HepG2 (cell line): ENCODE data around the gene S100A4. TPM values are rescaled to one million over a fixed set of nuclear protein-coding genes. Genes with fewer than 3 reads are reported as not detected.
A peak's percentile ranks its signal among the peaks of the same experiment; 100 is the strongest.

Experiments used
- ARNT ChIP-seq: fragments of 450-650 bp; IDR thresholded peaks from 2 replicates; pipeline ENCODE4 v1.6.1; 2017
- FOXK2 ChIP-seq: fragments of 450-650 bp; IDR thresholded peaks from 2 replicates; pipeline ENCODE4 v1.6.1; 2016
- GATAD2A ChIP-seq: IDR thresholded peaks from 2 replicates; pipeline ENCODE4 v1.6.1; 2016
- MTA3 ChIP-seq: sonication (generic); formaldehyde crosslinking; IDR thresholded peaks from 2 replicates; pipeline ENCODE4 v1.4.0; 2020; ENCODE audit warnings: missing genetic modification reagents
- SOX13 ChIP-seq, 3 experiments: fragments of 450-650 bp in 1 of 3; sonication (generic) in 1 of 3; formaldehyde crosslinking in 1 of 3; IDR thresholded peaks in 2 of 3; conservative IDR thresholded peaks in 1 of 3; 2 replicates each; pipeline versions ENCODE4 v1.5.0 to v1.6.1; 2016 to 2020; ENCODE audit warnings: antibody characterized with exemption in 1 of 3, mild to moderate bottlenecking in 1 of 3, missing compliant biosample characterization in 1 of 3, missing genetic modification reagents in 1 of 3, moderate library complexity in 1 of 3
- ZNF33B ChIP-seq: sonication (generic); formaldehyde crosslinking; IDR thresholded peaks from 2 replicates; pipeline ENCODE4 v1.5.1; 2020; ENCODE audit warnings: mild to moderate bottlenecking, missing genetic modification reagents
- polyA plus RNA-seq, 8 experiments: library from polyadenylated mRNA; depleted of rRNA in 3 of 8; stranded (reverse) in 7 of 8; unstranded in 1 of 8; fragments of >200 nt; fragmentation: Illumina TruSeq in 4 of 8; extraction: Trizol in 4 of 8; gene quantifications; 2 replicates each; pipeline versions ENCODE4 v1.2.1 to v1.2.3, GENCODE V29; 2011 to 2016; ENCODE audit warnings: low read depth in 4 of 8, missing spikeins in 1 of 8, mixed read lengths in 1 of 8; ENCODE audit not compliant: insufficient read depth in 1 of 8
- total RNA-seq, 5 experiments: library from RNA; depleted of rRNA; stranded (reverse); fragments of >200 nt; fragmentation: Illumina TruSeq; extraction: Trizol; gene quantifications; 2 replicates each; pipeline ENCODE4 v1.2.3, GENCODE V29; 2016; ENCODE audit warnings: low read depth in 1 of 5
- TF ChIP-seq, protein P1 (sequence below): fragments of 450-650 bp; IDR thresholded peaks from 2 replicates; pipeline ENCODE4 v1.6.1; 2017; ENCODE audit warnings: mild to moderate bottlenecking
- TF ChIP-seq, protein P2 (sequence below): sonication (generic); formaldehyde crosslinking; IDR thresholded peaks from 2 replicates; pipeline ENCODE4 v1.4.0; 2020; ENCODE audit warnings: mild to moderate bottlenecking, missing genetic modification reagents, borderline replicate concordance
- TF ChIP-seq, protein P3 (sequence below), 2 experiments: sonication (generic) in 1 of 2; formaldehyde crosslinking in 1 of 2; IDR thresholded peaks; 2 replicates each; pipeline versions ENCODE4 v1.6.1 to v1.9.0; 2014 to 2022; ENCODE audit warnings: antibody characterized with exemption in 1 of 2, borderline replicate concordance in 1 of 2, inconsistent platforms in 1 of 2, low read depth in 1 of 2, missing genetic modification reagents in 1 of 2
- TF ChIP-seq, protein P4 (sequence below): sonication (generic); formaldehyde crosslinking; IDR thresholded peaks from 2 replicates; pipeline ENCODE4 v1.5.1; 2020; ENCODE audit warnings: mild to moderate bottlenecking, missing genetic modification reagents, moderate library complexity

S100A4 gene
- total and polyA plus RNA-seq, 2 of the 13 experiments (the other 11 are each of a cell fraction or from before 2014, with no cell fraction given), result 12.9 to 20.2 TPM

DNA sequence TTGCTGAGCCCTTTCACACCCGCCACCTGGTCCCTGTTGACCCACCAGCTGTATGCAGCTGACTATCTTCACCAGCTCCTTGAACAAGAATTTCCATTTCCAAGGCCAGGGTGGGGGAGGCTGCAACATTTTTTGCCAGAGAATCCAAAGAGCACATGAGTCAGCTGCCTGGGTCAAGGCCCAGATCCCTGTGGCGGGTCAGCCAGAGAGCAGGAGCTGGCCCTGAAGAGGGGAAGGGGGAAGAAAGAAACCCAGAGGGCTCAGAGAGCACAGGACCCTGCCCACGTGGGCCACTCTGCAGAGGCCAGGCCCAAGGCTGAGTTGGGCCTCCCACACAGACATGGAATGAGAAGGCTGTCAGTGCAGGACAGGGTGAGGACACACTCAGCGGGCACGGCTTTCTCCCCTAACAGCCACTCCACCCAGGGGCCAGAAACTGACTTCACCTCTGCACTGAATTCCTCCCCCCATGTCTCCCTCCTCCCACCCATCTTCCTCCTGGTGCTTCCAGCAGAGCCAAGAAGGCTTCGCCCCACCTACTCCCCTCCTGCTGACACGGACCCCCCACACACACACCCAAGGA lies 38.7 kb downstream of the S100A4 start (continued):
- TF ChIP-seq, protein P1, sequence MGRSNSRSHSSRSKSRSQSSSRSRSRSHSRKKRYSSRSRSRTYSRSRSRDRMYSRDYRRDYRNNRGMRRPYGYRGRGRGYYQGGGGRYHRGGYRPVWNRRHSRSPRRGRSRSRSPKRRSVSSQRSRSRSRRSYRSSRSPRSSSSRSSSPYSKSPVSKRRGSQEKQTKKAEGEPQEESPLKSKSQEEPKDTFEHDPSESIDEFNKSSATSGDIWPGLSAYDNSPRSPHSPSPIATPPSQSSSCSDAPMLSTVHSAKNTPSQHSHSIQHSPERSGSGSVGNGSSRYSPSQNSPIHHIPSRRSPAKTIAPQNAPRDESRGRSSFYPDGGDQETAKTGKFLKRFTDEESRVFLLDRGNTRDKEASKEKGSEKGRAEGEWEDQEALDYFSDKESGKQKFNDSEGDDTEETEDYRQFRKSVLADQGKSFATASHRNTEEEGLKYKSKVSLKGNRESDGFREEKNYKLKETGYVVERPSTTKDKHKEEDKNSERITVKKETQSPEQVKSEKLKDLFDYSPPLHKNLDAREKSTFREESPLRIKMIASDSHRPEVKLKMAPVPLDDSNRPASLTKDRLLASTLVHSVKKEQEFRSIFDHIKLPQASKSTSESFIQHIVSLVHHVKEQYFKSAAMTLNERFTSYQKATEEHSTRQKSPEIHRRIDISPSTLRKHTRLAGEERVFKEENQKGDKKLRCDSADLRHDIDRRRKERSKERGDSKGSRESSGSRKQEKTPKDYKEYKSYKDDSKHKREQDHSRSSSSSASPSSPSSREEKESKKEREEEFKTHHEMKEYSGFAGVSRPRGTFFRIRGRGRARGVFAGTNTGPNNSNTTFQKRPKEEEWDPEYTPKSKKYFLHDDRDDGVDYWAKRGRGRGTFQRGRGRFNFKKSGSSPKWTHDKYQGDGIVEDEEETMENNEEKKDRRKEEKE, result no peak
- TF ChIP-seq, protein P2, sequence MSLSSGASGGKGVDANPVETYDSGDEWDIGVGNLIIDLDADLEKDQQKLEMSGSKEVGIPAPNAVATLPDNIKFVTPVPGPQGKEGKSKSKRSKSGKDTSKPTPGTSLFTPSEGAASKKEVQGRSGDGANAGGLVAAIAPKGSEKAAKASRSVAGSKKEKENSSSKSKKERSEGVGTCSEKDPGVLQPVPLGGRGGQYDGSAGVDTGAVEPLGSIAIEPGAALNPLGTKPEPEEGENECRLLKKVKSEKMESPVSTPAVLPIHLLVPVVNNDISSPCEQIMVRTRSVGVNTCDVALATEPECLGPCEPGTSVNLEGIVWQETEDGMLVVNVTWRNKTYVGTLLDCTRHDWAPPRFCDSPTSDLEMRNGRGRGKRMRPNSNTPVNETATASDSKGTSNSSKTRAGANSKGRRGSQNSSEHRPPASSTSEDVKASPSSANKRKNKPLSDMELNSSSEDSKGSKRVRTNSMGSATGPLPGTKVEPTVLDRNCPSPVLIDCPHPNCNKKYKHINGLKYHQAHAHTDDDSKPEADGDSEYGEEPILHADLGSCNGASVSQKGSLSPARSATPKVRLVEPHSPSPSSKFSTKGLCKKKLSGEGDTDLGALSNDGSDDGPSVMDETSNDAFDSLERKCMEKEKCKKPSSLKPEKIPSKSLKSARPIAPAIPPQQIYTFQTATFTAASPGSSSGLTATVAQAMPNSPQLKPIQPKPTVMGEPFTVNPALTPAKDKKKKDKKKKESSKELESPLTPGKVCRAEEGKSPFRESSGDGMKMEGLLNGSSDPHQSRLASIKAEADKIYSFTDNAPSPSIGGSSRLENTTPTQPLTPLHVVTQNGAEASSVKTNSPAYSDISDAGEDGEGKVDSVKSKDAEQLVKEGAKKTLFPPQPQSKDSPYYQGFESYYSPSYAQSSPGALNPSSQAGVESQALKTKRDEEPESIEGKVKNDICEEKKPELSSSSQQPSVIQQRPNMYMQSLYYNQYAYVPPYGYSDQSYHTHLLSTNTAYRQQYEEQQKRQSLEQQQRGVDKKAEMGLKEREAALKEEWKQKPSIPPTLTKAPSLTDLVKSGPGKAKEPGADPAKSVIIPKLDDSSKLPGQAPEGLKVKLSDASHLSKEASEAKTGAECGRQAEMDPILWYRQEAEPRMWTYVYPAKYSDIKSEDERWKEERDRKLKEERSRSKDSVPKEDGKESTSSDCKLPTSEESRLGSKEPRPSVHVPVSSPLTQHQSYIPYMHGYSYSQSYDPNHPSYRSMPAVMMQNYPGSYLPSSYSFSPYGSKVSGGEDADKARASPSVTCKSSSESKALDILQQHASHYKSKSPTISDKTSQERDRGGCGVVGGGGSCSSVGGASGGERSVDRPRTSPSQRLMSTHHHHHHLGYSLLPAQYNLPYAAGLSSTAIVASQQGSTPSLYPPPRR, result no peak
- TF ChIP-seq, protein P3, sequence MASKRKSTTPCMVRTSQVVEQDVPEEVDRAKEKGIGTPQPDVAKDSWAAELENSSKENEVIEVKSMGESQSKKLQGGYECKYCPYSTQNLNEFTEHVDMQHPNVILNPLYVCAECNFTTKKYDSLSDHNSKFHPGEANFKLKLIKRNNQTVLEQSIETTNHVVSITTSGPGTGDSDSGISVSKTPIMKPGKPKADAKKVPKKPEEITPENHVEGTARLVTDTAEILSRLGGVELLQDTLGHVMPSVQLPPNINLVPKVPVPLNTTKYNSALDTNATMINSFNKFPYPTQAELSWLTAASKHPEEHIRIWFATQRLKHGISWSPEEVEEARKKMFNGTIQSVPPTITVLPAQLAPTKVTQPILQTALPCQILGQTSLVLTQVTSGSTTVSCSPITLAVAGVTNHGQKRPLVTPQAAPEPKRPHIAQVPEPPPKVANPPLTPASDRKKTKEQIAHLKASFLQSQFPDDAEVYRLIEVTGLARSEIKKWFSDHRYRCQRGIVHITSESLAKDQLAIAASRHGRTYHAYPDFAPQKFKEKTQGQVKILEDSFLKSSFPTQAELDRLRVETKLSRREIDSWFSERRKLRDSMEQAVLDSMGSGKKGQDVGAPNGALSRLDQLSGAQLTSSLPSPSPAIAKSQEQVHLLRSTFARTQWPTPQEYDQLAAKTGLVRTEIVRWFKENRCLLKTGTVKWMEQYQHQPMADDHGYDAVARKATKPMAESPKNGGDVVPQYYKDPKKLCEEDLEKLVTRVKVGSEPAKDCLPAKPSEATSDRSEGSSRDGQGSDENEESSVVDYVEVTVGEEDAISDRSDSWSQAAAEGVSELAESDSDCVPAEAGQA (IDR thresholded peaks at IDR 0.05; ENCODE audit: low read depth), result no peak
- TF ChIP-seq, protein P3 (CRISPR knock-in tag; IDR thresholded peaks at IDR 0.05; ENCODE audit: borderline replicate concordance), result no peak
- no peak for TF ChIP-seq SOX13 (IDR thresholded peaks at IDR 0.05)
- 0 out of 4 replicates have a peak, but pooled peaks of 1 of the 2 experiments have one; percentile 22 for TF ChIP-seq SOX13 (CRISPR knock-in tag; conservative IDR thresholded peaks at IDR 0.05 in 1 of 2, IDR thresholded peaks at IDR 0.05 in 1 of 2)
- TF ChIP-seq, protein P4, sequence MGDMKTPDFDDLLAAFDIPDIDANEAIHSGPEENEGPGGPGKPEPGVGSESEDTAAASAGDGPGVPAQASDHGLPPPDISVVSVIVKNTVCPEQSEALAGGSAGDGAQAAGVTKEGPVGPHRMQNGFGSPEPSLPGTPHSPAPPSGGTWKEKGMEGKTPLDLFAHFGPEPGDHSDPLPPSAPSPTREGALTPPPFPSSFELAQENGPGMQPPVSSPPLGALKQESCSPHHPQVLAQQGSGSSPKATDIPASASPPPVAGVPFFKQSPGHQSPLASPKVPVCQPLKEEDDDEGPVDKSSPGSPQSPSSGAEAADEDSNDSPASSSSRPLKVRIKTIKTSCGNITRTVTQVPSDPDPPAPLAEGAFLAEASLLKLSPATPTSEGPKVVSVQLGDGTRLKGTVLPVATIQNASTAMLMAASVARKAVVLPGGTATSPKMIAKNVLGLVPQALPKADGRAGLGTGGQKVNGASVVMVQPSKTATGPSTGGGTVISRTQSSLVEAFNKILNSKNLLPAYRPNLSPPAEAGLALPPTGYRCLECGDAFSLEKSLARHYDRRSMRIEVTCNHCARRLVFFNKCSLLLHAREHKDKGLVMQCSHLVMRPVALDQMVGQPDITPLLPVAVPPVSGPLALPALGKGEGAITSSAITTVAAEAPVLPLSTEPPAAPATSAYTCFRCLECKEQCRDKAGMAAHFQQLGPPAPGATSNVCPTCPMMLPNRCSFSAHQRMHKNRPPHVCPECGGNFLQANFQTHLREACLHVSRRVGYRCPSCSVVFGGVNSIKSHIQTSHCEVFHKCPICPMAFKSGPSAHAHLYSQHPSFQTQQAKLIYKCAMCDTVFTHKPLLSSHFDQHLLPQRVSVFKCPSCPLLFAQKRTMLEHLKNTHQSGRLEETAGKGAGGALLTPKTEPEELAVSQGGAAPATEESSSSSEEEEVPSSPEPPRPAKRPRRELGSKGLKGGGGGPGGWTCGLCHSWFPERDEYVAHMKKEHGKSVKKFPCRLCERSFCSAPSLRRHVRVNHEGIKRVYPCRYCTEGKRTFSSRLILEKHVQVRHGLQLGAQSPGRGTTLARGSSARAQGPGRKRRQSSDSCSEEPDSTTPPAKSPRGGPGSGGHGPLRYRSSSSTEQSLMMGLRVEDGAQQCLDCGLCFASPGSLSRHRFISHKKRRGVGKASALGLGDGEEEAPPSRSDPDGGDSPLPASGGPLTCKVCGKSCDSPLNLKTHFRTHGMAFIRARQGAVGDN (CRISPR knock-in tag), result peak; percentile 62
- peak; percentile 45; the same call in 1 of the 2 replicates for TF ChIP-seq GATAD2A (CRISPR knock-in tag)
- TF ChIP-seq MTA3 (CRISPR knock-in tag), result no peak
- no peak for TF ChIP-seq ZNF33B (CRISPR knock-in tag)
- no peak for TF ChIP-seq FOXK2
- TF ChIP-seq ARNT, result no peak
